ENCODE results near the gene LYPD6B. TPM values are rescaled to one million over a fixed set of nuclear protein-coding genes. Genes with fewer than 3 reads are reported as not detected.

Gene LYPD6B
- total RNA-seq, 1 donor = 3.0 TPM

DNA sequence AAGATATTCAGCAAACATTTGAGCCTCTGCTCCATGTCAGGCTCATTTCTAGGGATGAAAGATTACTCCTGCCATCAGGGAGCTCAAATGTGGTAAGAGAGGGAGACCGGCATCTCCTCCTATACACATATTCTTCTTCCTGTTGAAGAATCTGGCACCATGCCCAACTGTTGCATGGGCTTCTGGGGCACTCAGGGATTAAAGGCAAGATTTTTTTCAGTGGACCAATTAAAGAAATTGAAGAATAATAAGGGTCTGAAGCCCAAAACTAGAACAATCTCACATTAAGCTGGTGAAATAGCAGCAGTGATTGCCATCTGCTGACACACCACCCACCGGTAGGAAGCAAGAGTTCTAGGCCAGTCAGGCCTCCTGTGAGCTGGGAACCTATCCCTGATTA, 146.5 kb downstream of the LYPD6B start:
- DNase-seq (ENCODE audit: low read depth) = no peak
- no peak overlapping the region for H3K4me3 ChIP-seq (ENCODE audit: low read depth, low read length)
- no peak for TF ChIP-seq CTCF (IDR thresholded peaks at IDR 0.05; ENCODE audit: insufficient read depth, low read depth, low read length)

DNA sequence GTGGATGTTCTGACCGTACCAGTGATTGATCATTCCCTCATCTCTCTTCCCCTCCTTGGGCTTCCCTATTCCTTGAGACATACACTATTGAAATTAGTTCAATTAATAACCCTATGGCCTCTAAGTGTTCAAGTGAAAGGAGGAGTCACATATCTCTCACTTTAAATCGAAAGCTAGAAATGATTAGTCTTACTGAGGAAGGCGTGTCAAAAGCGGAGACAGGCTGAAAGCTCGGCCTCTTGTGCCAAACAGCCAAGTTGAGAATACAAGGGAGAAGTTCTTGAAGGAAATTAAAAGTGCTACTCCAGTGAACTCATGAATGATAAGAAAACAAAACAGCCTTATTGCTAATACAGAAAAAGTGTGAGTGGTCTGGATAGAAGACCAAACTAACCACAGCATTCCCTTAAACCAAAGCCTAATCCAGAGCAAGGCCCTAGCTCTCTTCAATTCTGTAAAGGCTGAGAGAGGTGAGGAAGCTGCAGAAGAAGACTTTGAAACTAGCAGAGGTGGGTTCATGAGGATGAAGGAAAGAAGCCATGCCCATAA, 147.5 kb downstream of the LYPD6B start:
- no peak overlapping the region for H3K4me3 ChIP-seq (ENCODE audit: low read depth, low read length)
- no peak for DNase-seq (ENCODE audit: low read depth)
- no peak for TF ChIP-seq CTCF (IDR thresholded peaks at IDR 0.05; ENCODE audit: insufficient read depth, low read depth, low read length)

GRCh38 chr2:149187057-149187456, 148.6 kb downstream of the LYPD6B start:
- no peak overlapping the region for H3K4me3 ChIP-seq (ENCODE audit: low read depth, low read length)
- no peak for DNase-seq (ENCODE audit: low read depth)
- no peak for TF ChIP-seq CTCF (IDR thresholded peaks at IDR 0.05; ENCODE audit: insufficient read depth, low read depth, low read length)

GRCh38 chr2:149188291-149188690, 149.8 kb downstream of the LYPD6B start:
- peak; percentile 43 for DNase-seq (ENCODE audit: low read depth)
- no peak for TF ChIP-seq CTCF (IDR thresholded peaks at IDR 0.05; ENCODE audit: insufficient read depth, low read depth, low read length)
- no peak overlapping the region for H3K4me3 ChIP-seq (ENCODE audit: low read depth, low read length)

DNA sequence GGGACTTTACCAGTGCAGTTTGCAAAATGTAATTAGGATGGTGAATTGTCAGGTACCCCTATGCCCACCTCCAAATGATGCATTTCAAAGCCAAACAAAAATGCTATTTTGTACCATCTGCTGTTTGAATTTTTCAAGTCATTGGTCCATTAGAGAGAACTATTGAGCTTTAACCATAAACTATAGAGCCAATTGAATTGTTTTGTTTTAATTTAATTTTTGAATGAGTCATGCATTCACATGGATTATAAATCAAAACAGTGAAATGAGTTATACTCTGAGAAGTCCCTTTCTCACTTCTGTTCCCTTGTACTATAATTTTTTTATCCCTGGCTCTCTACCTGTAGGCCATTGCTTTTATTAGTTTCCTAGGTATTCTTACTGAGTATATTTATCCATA, 151.3 kb downstream of the LYPD6B start:
- no peak for TF ChIP-seq CTCF (IDR thresholded peaks at IDR 0.05; ENCODE audit: insufficient read depth, low read depth, low read length)
- H3K4me3 ChIP-seq (ENCODE audit: low read depth, low read length) = no peak overlapping the region

DNA sequence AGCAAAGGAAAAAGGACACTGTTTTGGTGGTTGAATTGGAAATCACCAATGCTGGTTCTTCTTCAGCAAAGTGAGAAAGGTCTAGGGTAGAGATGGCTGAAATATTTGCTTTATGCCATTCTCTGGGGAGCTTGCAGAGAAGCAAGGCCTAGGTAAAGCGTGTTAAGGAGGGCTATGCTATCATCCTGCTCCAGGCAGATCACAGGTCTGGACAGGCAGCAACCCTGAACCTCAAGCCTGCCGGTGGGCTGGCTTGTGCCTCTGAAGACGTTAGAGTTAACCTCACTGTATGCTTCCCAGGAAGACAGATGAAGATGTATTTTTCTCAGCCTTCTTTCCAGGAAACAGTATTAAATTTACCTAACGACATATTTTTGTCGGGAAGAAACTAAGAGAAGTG, 153.4 kb downstream of the LYPD6B start:
- no peak overlapping the region for H3K4me3 ChIP-seq (ENCODE audit: low read depth, low read length)
- no peak for DNase-seq (ENCODE audit: low read depth)
- no peak for TF ChIP-seq CTCF (IDR thresholded peaks at IDR 0.05; ENCODE audit: insufficient read depth, low read depth, low read length)

More for the DNA sequence above, 151.3 kb downstream of the LYPD6B start:
- no peak for DNase-seq (ENCODE audit: low read depth)

DNA sequence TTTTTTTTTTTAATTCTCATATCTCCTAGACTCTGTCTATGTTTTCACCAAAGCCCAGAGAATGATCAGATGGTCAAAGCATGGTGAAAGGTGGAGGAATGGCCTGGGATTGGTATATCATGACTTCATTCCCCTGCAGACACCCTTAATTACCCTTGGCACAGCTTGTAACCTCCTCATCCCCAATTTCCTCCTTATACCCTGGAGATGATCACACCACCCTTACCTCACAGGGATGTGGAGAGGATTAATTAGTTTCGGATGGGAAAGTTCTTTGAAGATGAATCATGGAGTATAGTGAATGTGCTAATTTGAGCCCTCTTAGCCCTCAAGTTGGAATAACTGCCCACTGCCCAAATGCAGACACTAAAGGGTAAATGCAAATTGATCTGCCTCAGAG, 153.9 kb downstream of the LYPD6B start:
- TF ChIP-seq CTCF (IDR thresholded peaks at IDR 0.05; ENCODE audit: insufficient read depth, low read depth, low read length) = no peak
- DNase-seq (ENCODE audit: low read depth) = no peak
- no peak overlapping the region for H3K4me3 ChIP-seq (ENCODE audit: low read depth, low read length)

Measured in fibroblast of villous mesenchyme (primary cell).